Spinal cord (tissue), 10 donors: ENCODE measurements around the gene STEAP3. TPM values are rescaled to one million over a fixed set of nuclear protein-coding genes. Genes with fewer than 3 reads are reported as not detected.

ENCODE experiments used
- DNase-seq, 6 donors: peaks; one replicate each; pipeline versions ENCODE4 v3.0.0 to v3.0.0-alpha.2; 2013 to 2015; ENCODE audit warnings: low spot score in 6 of 6, low read depth in 4 of 6
- H3K27ac ChIP-seq: one replicate; pipeline ENCODE4 v1.5.1; 2013; ENCODE audit warnings: low read depth, low read length, control low read depth
- H3K27me3 ChIP-seq: one replicate; pipeline ENCODE4 v1.6.1; 2013; ENCODE audit warnings: low read length; ENCODE audit not compliant: control insufficient read depth, insufficient read depth
- H3K36me3 ChIP-seq: one replicate; pipeline ENCODE4 v1.6.1; 2013; ENCODE audit warnings: low read length; ENCODE audit not compliant: control insufficient read depth, insufficient read depth
- H3K4me1 ChIP-seq: one replicate; pipeline ENCODE4 v1.6.1; 2013; ENCODE audit warnings: low read length; ENCODE audit not compliant: control insufficient read depth, insufficient read depth
- H3K4me3 ChIP-seq: one replicate; pipeline ENCODE4 v1.5.1; 2013; ENCODE audit warnings: low read depth, low read length, control low read depth
- H3K9me3 ChIP-seq: one replicate; pipeline ENCODE4 v1.6.1; 2013; ENCODE audit warnings: low read length; ENCODE audit not compliant: control insufficient read depth, insufficient read depth
- WGBS: methylation state at CpG from one replicate; pipeline ENCODE4 v1.1.5; 2013; ENCODE audit warnings: missing lambda C conversion rate; ENCODE audit not compliant: insufficient coverage; 5-methylcytosine and 5-hydroxymethylcytosine counted together
- polyA plus RNA-seq, 2 donors: library from polyadenylated mRNA; unstranded; fragments of 120-200 nt; gene quantifications; one replicate each; pipeline ENCODE4 v1.2.1, GENCODE V29; 2013; ENCODE audit not compliant: insufficient read length in 2 of 2
- total RNA-seq, 2 donors: library from RNA; depleted of rRNA in 1 of 2; stranded (reverse); fragments of 120-200 nt in 1 of 2; fragments of >200 nt in 1 of 2; gene quantifications; one replicate each; pipeline versions ENCODE4 v1.2.3 to v1.2.4, GENCODE V29; 2013 to 2014
- donor health status: healthy.

Gene STEAP3
- total and polyA plus RNA-seq, 4 donors = 0.94 to 7.0 (median 3.1) TPM

DNA sequence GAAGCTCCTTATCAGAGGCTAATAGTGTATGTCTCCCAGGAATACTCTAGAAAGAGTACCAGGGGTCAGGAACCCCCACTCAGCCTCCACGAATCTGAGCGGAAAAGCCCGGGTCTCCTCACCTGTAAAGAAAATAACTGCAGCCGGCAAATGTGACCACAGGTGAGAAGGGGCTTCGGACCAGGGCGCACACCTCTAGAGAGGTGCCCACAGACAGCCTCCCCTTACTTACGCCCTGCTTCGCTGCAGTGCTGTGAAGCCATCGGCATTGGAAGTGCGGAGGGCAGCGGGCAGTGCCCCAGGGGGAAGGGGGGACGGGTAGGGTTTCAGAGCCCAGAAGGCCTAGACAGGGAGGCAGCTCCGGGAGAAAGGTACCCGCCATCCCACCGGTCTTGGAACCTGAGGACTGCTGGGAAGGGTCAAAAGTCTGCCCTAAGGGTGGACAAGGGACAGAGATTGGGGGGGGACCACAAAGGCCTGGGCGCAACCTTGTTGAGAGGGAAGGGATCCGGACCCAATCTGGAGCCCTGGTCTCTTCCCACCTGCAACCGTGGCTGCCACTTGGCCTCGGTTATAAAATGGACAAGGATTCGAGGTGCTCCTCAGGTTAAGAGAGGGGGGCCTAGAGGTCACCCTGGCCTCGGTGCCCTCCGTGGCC, 642 bp upstream of the STEAP3 start:
- WGBS = 74% methylated on average over 22 of the region's 22 CpGs
- H3K4me3 ChIP-seq = no peak overlapping the region
- peaks cover 17% of the 10 kb centered on the region for H3K27me3 ChIP-seq
- H3K9me3 ChIP-seq = no peaks in the 10 kb centered on the region
- H3K36me3 ChIP-seq = no peaks in the 10 kb centered on the region
- DNase-seq = no peak
- H3K4me1 ChIP-seq = peaks cover 9% of the 10 kb centered on the region
- no peak overlapping the region for H3K27ac ChIP-seq

- no peaks in the 10 kb centered on the region for H3K36me3 ChIP-seq
- peaks cover 17% of the 10 kb centered on the region for H3K27me3 ChIP-seq
- no peak overlapping the region for H3K27ac ChIP-seq
- no peak for DNase-seq
- 47% methylated on average over 6 of the region's 13 CpGs for WGBS
- H3K9me3 ChIP-seq = no peaks in the 10 kb centered on the region
- peaks cover 10% of the 10 kb centered on the region for H3K4me1 ChIP-seq
- no peak overlapping the region for H3K4me3 ChIP-seq
These were observed 914 bp downstream of the STEAP3 start for GRCh38 chr2:119224391-119225104.

GRCh38 chr2:119225105-119225865, 1.7 kb downstream of the STEAP3 start:
- Histone ChIP-seq H3K36me3 (no peaks in the 10 kb centered on the region), H3K27me3 (peaks cover 17% of the 10 kb centered on the region), H3K9me3 (no peaks in the 10 kb centered on the region), H3K4me3 (no peak overlapping the region), H3K4me1 (peaks cover 16% of the 10 kb centered on the region), H3K27ac (no peak overlapping the region)
- no peak for DNase-seq
- 94% methylated on average over 3 of the region's 7 CpGs for WGBS

- no peaks in the 10 kb centered on the region for H3K36me3 ChIP-seq
- H3K9me3 ChIP-seq = no peaks in the 10 kb centered on the region
- H3K4me3 ChIP-seq = no peak overlapping the region
- H3K27me3 ChIP-seq = peaks cover 17% of the 10 kb centered on the region
- no peak overlapping the region for H3K27ac ChIP-seq
- DNase-seq = no peak
- WGBS = 88% methylated on average over 4 of the region's 9 CpGs
- peaks cover 23% of the 10 kb centered on the region for H3K4me1 ChIP-seq
These were observed 2.3 kb downstream of the STEAP3 start for GRCh38 chr2:119225926-119226325.

DNA sequence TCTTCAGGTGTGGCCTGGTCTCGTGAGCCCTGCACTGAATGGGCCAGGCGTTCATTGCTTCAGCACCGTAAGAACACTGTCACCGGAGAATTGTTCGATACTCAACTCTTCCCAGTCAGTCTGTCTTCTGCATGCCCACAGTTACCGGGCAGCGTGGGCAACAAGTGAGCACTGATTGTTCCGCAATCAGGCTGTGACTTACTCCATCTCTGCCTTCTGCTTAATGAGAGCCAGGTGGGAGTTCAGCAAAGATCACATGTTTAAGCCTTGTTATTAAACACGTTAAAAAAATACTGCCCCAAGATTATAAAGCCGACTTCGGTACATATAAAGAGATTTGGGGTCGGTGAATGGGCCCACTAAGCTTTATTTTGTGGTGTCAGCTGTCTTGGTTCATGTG, 3.7 kb downstream of the STEAP3 start:
- Histone ChIP-seq H3K4me1 (peaks cover 24% of the 10 kb centered on the region), H3K9me3 (no peaks in the 10 kb centered on the region), H3K27me3 (peaks cover 17% of the 10 kb centered on the region), H3K36me3 (no peaks in the 10 kb centered on the region), H3K27ac (no peak overlapping the region), H3K4me3 (no peak overlapping the region)
- no peak for DNase-seq
- WGBS = 95% methylated on average over 8 of the region's 12 CpGs

DNA sequence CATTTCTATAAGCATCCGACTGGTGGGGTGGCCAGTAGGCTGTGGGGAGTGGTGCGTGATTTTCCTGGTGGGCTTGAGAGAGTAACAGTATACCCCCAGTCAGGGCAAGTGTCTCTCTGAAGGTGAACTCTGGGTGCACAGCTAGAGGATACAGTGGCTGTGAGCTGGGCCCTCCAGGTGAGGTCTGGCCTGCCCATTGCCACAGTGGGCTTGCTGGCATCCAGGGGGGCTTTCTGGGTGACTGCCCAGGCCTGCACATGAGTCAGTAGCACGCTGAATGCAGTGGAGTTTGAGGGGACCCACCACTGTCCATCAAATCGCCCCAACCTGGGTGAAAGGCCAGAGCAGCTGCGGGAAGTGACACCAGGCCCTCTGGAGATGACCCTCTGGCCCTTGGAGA, 4.5 kb downstream of the STEAP3 start:
- Histone ChIP-seq H3K36me3 (no peaks in the 10 kb centered on the region), H3K4me3 (no peak overlapping the region), H3K4me1 (peaks cover 24% of the 10 kb centered on the region), H3K27me3 (peaks cover 17% of the 10 kb centered on the region), H3K9me3 (no peaks in the 10 kb centered on the region), H3K27ac (no peak overlapping the region)
- DNase-seq = no peak
- WGBS = 98% methylated on average over 4 of the region's 5 CpGs

DNA sequence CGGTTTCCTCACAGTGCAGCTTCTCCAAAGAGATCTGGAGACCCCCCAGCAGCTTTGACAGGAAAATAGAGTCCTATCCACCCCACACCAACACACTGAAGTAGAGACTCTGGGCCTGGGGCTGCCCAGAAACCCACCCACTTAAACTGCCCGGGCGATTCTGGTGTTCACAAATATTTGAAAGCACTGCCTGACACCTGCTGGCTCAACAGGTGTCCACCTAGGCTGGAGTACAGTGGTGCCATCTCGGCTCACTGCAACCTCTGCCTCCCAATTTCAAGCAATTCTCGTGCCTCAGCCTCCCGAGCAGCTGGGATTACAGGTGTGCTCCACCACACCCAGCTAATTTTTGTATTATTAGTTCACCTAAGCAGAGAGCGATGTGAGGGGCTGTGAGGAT, 5.3 kb downstream of the STEAP3 start:
- H3K9me3 ChIP-seq = no peaks in the 10 kb centered on the region
- H3K27me3 ChIP-seq = peaks cover 15% of the 10 kb centered on the region
- no peaks in the 10 kb centered on the region for H3K36me3 ChIP-seq
- 88% methylated on average over 5 of the region's 7 CpGs for WGBS
- H3K4me1 ChIP-seq = peaks cover 22% of the 10 kb centered on the region
- no peak overlapping the region for H3K4me3 ChIP-seq
- no peak for DNase-seq
- H3K27ac ChIP-seq = no peak overlapping the region

- Histone ChIP-seq H3K27ac (no peak overlapping the region), H3K4me1 (peaks cover 15% of the 10 kb centered on the region), H3K27me3 (peaks cover 7% of the 10 kb centered on the region), H3K4me3 (no peak overlapping the region), H3K9me3 (no peaks in the 10 kb centered on the region), H3K36me3 (no peaks in the 10 kb centered on the region)
- no peak for DNase-seq
- 81% methylated on average over 3 of the region's 3 CpGs for WGBS
These were observed 6.1 kb downstream of the STEAP3 start for GRCh38 chr2:119229716-119230115.

DNA sequence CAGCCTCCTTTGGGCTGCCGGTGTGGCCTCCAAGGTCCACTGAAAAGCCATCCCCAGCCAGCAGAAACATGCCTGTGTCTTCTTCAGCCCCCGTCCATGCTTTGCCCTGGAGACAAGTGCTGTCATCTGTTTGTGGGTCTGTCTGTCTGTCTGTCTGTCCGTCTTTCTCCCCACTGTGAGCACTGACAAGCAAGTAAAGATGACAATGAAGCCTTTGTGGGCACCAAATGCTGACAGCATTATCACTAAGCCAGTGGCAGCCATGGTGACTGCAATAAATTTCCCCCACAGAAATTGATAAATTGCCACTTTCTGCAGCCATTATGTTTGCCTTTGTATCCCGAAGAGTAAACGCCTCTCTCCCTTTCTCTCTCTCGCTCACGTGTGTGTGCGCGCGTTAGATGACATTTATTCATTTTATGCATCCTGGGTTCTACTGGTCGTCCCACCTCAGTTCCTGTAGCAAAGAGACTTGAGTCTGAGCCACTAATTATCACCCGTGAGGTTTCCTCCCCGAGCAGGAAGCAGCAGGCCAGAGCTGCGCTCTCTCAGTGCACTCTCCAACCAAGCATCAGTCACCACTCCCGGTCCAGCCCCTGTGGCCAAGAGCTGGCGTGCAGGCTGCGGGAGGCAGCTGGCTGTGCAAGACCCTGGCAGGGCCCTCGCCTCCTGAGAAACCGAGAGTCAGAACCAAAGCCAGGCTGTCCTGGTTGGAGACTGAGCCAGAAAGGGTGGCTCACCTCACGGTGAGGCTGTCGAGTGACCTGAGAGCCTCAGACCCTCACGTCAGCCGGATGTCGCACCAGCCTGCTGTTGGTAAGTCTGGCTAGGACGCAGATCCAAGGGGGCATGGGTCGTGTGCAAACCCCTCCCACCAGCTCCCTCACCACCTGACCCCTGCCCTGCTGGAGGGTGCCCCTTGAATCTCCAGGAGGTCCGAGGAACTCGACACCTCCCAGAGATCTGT, 6.9 kb downstream of the STEAP3 start:
- no peaks in the 10 kb centered on the region for H3K36me3 ChIP-seq
- DNase-seq = peak in 2 of 6 donors; percentile 36 to 63
- H3K27ac ChIP-seq = no peak overlapping the region
- H3K9me3 ChIP-seq = no peaks in the 10 kb centered on the region
- H3K4me1 ChIP-seq = peaks cover 15% of the 10 kb centered on the region
- H3K4me3 ChIP-seq = no peak overlapping the region
- 28% methylated on average over 25 of the region's 28 CpGs for WGBS
- no peaks in the 10 kb centered on the region for H3K27me3 ChIP-seq
